A549 (cell line): ENCODE measurements around the gene NME7.

Source experiments
- BHLHE40 ChIP-seq: IDR thresholded peaks from 2 replicates; pipeline ENCODE4 v1.6.1; 2012; ENCODE audit warnings: low read depth, low read length, inconsistent platforms
- E2F6 ChIP-seq: IDR thresholded peaks from 2 replicates; pipeline ENCODE4 v1.6.1; 2012; ENCODE audit warnings: low read depth, borderline replicate concordance
- FOSB ChIP-seq: fragments of 250-450 bp; sonication (Bioruptor Pico); IDR thresholded peaks from 2 replicates; pipeline ENCODE4 v1.5.0; 2020; ENCODE audit warnings: mild to moderate bottlenecking, moderate library complexity
- HDAC2 ChIP-seq: fragments of 200-600 bp; sonication (generic); IDR thresholded peaks from 2 replicates; pipeline ENCODE4 v1.6.1; 2016
- HMGXB4 ChIP-seq: fragments of 250-450 bp; sonication (Bioruptor Pico); IDR thresholded peaks from 2 replicates; pipeline ENCODE4 v1.5.0; 2021; ENCODE audit warnings: mild to moderate bottlenecking, moderate library complexity, borderline replicate concordance
- MAX ChIP-seq: IDR thresholded peaks from 2 replicates; pipeline ENCODE4 v1.6.1; 2012
- POLR2A ChIP-seq: IDR thresholded peaks from 2 replicates; pipeline ENCODE4 v1.6.1; 2012; ENCODE audit warnings: mild to moderate bottlenecking, low read length
- REST ChIP-seq: fragments of 200-600 bp; sonication (generic); IDR thresholded peaks from 2 replicates; pipeline ENCODE4 v1.6.1; 2016; ENCODE audit warnings: antibody characterized with exemption, mild to moderate bottlenecking, moderate library complexity
- SREBF2 ChIP-seq: fragments of 450-650 bp; IDR thresholded peaks from 2 replicates; pipeline ENCODE4 v1.6.1; 2014; ENCODE audit warnings: mild to moderate bottlenecking, moderate library complexity
- TF ChIP-seq, protein P1 (sequence below): fragments of >200 bp; sonication (Bioruptor Twin); formaldehyde crosslinking; IDR thresholded peaks from 3 replicates; pipeline ENCODE4 v1.5.1; 2016
- TF ChIP-seq, protein P2 (sequence below): fragments of 450-650 bp; IDR thresholded peaks from 2 replicates; pipeline ENCODE4 v1.6.1; 2014; ENCODE audit warnings: antibody characterized with exemption

DNA sequence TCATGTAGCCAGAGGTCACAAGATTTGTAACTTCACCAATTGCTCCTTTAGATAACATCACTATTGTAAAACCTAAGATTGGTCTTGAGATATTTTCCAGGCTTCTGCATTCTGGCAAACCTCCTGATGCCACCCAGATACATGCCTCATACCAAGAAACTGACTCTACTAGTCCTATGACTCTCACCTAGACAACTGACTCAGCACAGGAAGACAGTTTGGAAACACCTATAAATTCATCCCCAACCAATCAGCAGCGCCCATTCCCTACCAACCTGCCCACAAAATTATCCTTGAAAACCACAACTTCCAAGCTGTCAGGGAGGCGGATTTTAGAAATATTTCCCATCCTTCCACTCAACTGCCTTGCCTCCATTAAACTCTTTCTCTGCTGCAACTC is 2.6 kb downstream of the NME7 start:
- TF ChIP-seq REST, result no peak
- TF ChIP-seq HDAC2, result no peak
- TF ChIP-seq, protein P1, sequence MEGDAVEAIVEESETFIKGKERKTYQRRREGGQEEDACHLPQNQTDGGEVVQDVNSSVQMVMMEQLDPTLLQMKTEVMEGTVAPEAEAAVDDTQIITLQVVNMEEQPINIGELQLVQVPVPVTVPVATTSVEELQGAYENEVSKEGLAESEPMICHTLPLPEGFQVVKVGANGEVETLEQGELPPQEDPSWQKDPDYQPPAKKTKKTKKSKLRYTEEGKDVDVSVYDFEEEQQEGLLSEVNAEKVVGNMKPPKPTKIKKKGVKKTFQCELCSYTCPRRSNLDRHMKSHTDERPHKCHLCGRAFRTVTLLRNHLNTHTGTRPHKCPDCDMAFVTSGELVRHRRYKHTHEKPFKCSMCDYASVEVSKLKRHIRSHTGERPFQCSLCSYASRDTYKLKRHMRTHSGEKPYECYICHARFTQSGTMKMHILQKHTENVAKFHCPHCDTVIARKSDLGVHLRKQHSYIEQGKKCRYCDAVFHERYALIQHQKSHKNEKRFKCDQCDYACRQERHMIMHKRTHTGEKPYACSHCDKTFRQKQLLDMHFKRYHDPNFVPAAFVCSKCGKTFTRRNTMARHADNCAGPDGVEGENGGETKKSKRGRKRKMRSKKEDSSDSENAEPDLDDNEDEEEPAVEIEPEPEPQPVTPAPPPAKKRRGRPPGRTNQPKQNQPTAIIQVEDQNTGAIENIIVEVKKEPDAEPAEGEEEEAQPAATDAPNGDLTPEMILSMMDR, result no peak
- TF ChIP-seq BHLHE40, result no peak
- TF ChIP-seq HMGXB4 (CRISPR knock-in tag), result no peak
- TF ChIP-seq FOSB (CRISPR knock-in tag), result no peak
- TF ChIP-seq E2F6, result no peak
- no peak for TF ChIP-seq SREBF2
- TF ChIP-seq POLR2A, result no peak
- TF ChIP-seq, protein P2, sequence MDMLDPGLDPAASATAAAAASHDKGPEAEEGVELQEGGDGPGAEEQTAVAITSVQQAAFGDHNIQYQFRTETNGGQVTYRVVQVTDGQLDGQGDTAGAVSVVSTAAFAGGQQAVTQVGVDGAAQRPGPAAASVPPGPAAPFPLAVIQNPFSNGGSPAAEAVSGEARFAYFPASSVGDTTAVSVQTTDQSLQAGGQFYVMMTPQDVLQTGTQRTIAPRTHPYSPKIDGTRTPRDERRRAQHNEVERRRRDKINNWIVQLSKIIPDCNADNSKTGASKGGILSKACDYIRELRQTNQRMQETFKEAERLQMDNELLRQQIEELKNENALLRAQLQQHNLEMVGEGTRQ, result no peak
- TF ChIP-seq MAX, result no peak
